H9 (cell line): ENCODE data around the gene AMN. TPM values are rescaled to one million over a fixed set of nuclear protein-coding genes. Genes with fewer than 3 reads are reported as not detected.

Source experiments
- DNase-seq: peaks from one replicate; pipeline ENCODE4 v3.0.0-alpha.2; 2017
- H2AFZ ChIP-seq: one replicate; pipeline ENCODE4 v1.6.1; 2013; ENCODE audit warnings: mild to moderate bottlenecking, low read length, control low read depth, moderate library complexity
- H2AK5ac ChIP-seq: 2 replicates; pipeline ENCODE4 v1.6.1; 2013; ENCODE audit warnings: low read length, control low read depth, mixed read lengths; ENCODE audit not compliant: insufficient read length
- H2BK120ac ChIP-seq: one replicate; pipeline ENCODE4 v1.6.1; 2013; ENCODE audit warnings: low read depth, mild to moderate bottlenecking, low read length, control low read depth, inconsistent platforms; ENCODE audit not compliant: poor library complexity, severe bottlenecking
- H2BK12ac ChIP-seq: 2 replicates; pipeline ENCODE4 v1.6.1; 2013; ENCODE audit warnings: low read length, control low read depth, mixed read lengths, low read depth; ENCODE audit not compliant: insufficient read length
- H2BK15ac ChIP-seq: 2 replicates; pipeline ENCODE4 v1.6.1; 2013; ENCODE audit warnings: low read depth, low read length, control low read depth
- H2BK20ac ChIP-seq: one replicate; pipeline ENCODE4 v1.6.1; 2013; ENCODE audit warnings: low read depth, mild to moderate bottlenecking, low read length, control low read depth, inconsistent platforms; ENCODE audit not compliant: poor library complexity, severe bottlenecking
- H2BK5ac ChIP-seq: 2 replicates; pipeline ENCODE4 v1.6.1; 2013; ENCODE audit warnings: low read length, control low read depth, mixed read lengths; ENCODE audit not compliant: insufficient read length
- H3K14ac ChIP-seq: 2 replicates; pipeline ENCODE4 v1.6.1; 2013; ENCODE audit warnings: low read length, control low read depth; ENCODE audit not compliant: insufficient read depth
- H3K18ac ChIP-seq: 2 replicates; pipeline ENCODE4 v1.6.1; 2013; ENCODE audit warnings: low read depth, mild to moderate bottlenecking, mixed read lengths, low read length, control low read depth; ENCODE audit not compliant: insufficient read length
- H3K23ac ChIP-seq: 2 replicates; pipeline ENCODE4 v1.6.1; 2013; ENCODE audit warnings: low read length, control low read depth, mixed read lengths, low read depth; ENCODE audit not compliant: insufficient read length
- H3K23me2 ChIP-seq: 2 replicates; pipeline ENCODE4 v1.6.1; 2013; ENCODE audit warnings: low read depth, mild to moderate bottlenecking, mixed read lengths, low read length, control low read depth; ENCODE audit not compliant: insufficient read length, poor library complexity, severe bottlenecking
- H3K27ac ChIP-seq: 2 replicates; pipeline ENCODE4 v1.5.1; 2013; ENCODE audit warnings: low read length, control low read depth, mixed read lengths, low read depth; ENCODE audit not compliant: insufficient read length
- H3K27me3 ChIP-seq: 2 replicates; pipeline ENCODE4 v1.6.1; 2013; ENCODE audit warnings: low read length, control low read depth, inconsistent platforms; ENCODE audit not compliant: insufficient read depth
- H3K4ac ChIP-seq: 2 replicates; pipeline ENCODE4 v1.6.1; 2013; ENCODE audit warnings: low read depth, mild to moderate bottlenecking, control low read depth, inconsistent platforms, low read length, moderate library complexity
- H3K4me1 ChIP-seq: 2 replicates; pipeline ENCODE4 v1.6.1; 2013; ENCODE audit warnings: low read length, control low read depth, inconsistent platforms; ENCODE audit not compliant: insufficient read depth
- H3K4me2 ChIP-seq: 2 replicates; pipeline ENCODE4 v1.6.1; 2013; ENCODE audit warnings: low read length, control low read depth, mixed read lengths; ENCODE audit not compliant: insufficient read length, insufficient read depth
- H3K56ac ChIP-seq: 2 replicates; pipeline ENCODE4 v1.6.1; 2013; ENCODE audit warnings: low read depth, mild to moderate bottlenecking, mixed read lengths, low read length, control low read depth; ENCODE audit not compliant: insufficient read length
- H3K79me1 ChIP-seq: 2 replicates; pipeline ENCODE4 v1.6.1; 2013; ENCODE audit warnings: low read depth, mild to moderate bottlenecking, moderate library complexity, low read length, control low read depth, inconsistent platforms; ENCODE audit not compliant: insufficient read depth, poor library complexity, severe bottlenecking
- H3K79me2 ChIP-seq: 2 replicates; pipeline ENCODE4 v1.6.1; 2013; ENCODE audit warnings: low read length, control low read depth, inconsistent platforms; ENCODE audit not compliant: insufficient read depth
- H3K9ac ChIP-seq: 2 replicates; pipeline ENCODE4 v1.6.1; 2013; ENCODE audit warnings: low read length, control low read depth, mixed read lengths; ENCODE audit not compliant: insufficient read length; ENCODE audit errors: extremely low read depth
- H3K9me3 ChIP-seq: one replicate; pipeline ENCODE4 v1.6.1; 2013; ENCODE audit warnings: low read depth, low read length, inconsistent platforms; ENCODE audit not compliant: control insufficient read depth
- H3T11ph ChIP-seq: one replicate; pipeline ENCODE4 v1.6.1; 2013; ENCODE audit warnings: mild to moderate bottlenecking, low read length, control low read depth, inconsistent platforms
- H4K20me1 ChIP-seq: one replicate; pipeline ENCODE4 v1.6.1; 2013; ENCODE audit not compliant: control insufficient read depth, insufficient read length, insufficient read depth
- H4K5ac ChIP-seq: 2 replicates; pipeline ENCODE4 v1.6.1; 2013; ENCODE audit warnings: low read depth, mild to moderate bottlenecking, mixed read lengths, low read length, control low read depth; ENCODE audit not compliant: insufficient read length
- H4K8ac ChIP-seq: replicated peaks from 2 replicates; pipeline ENCODE4 v1.6.1; 2013; ENCODE audit warnings: low read length, control low read depth, mixed read lengths, low read depth; ENCODE audit not compliant: insufficient read length
- H4K91ac ChIP-seq: 2 replicates; pipeline ENCODE4 v1.6.1; 2013; ENCODE audit warnings: low read depth, mild to moderate bottlenecking, moderate library complexity, mixed read lengths, low read length, control low read depth; ENCODE audit not compliant: insufficient read length
- H3K27ac Mint-ChIP-seq, 3 experiments: 2 replicates in 2 of 3; 3 replicates in 1 of 3; pipeline ENCODE4 v1.8.0; 2020 to 2021; ENCODE audit warnings: mixed read lengths in 3 of 3, mild to moderate bottlenecking in 1 of 3, moderate library complexity in 1 of 3
- H3K27me3 Mint-ChIP-seq: 2 replicates; pipeline ENCODE4 v1.8.0; 2021; ENCODE audit warnings: low read depth, mild to moderate bottlenecking, moderate library complexity, mixed read lengths
- H3K36me3 Mint-ChIP-seq, 3 experiments: 2 replicates in 2 of 3; 3 replicates in 1 of 3; pipeline ENCODE4 v1.8.0; 2020 to 2021; ENCODE audit warnings: low read depth in 3 of 3, mixed read lengths in 3 of 3; ENCODE audit not compliant: insufficient read depth in 1 of 3
- H3K4me1 Mint-ChIP-seq, 2 experiments: 2 replicates each; pipeline ENCODE4 v1.8.0; 2020; ENCODE audit warnings: mixed read lengths in 2 of 2
- H3K4me3 Mint-ChIP-seq, 2 experiments: 2 replicates in 1 of 2; 3 replicates in 1 of 2; pipeline ENCODE4 v1.8.0; 2020 to 2021; ENCODE audit warnings: mild to moderate bottlenecking in 2 of 2, mixed read lengths in 2 of 2, moderate library complexity in 1 of 2
- H3K9me3 Mint-ChIP-seq, 2 experiments: 2 replicates in 1 of 2; 3 replicates in 1 of 2; pipeline ENCODE4 v1.8.0; 2020; ENCODE audit warnings: mild to moderate bottlenecking in 2 of 2, mixed read lengths in 2 of 2, moderate library complexity in 1 of 2
- CTCF ChIP-seq: fragments of 200-600 bp; sonication (generic); conservative IDR thresholded peaks from 3 replicates; pipeline ENCODE4 v1.8.0; 2021; ENCODE audit warnings: antibody characterized with exemption, mild to moderate bottlenecking
- WGBS: extraction: QIAGEN DNeasy Blood & Tissue Kit; methylation state at CpG from one replicate; pipeline ENCODE4 v1.1.7; 2013; ENCODE audit warnings: missing lambda C conversion rate, low lambda C conversion rate, mixed read lengths; ENCODE audit not compliant: insufficient read length; ENCODE audit errors: extremely low coverage; 5-methylcytosine and 5-hydroxymethylcytosine counted together
- total RNA-seq: library from RNA; stranded (reverse); gene quantifications from 2 replicates; pipeline ENCODE4 v1.2.1, GENCODE V29; 2021

The AMN gene
- total RNA-seq, 1 experiment from 2014 or later: 1.9 TPM

GRCh38 chr14:102903248-102903888 is 19.1 kb upstream of the AMN start:
- no peak for DNase-seq

More at GRCh38 chr14:102903248-102903888, 19.1 kb upstream of the AMN start:
- Histone ChIP-seq H2BK120ac (no peak overlapping the region), H3K4me1 (no peaks in the 10 kb centered on the region), H3K27ac (no peak overlapping the region), H4K8ac (no peak overlapping the region), H3K4me2 (no peak overlapping the region), H3K79me1 (no peaks in the 10 kb centered on the region), H3K23ac (no peak overlapping the region), H3T11ph (no peak overlapping the region), H3K23me2 (no peaks in the 10 kb centered on the region), H3K27me3 (no peaks in the 10 kb centered on the region), H2BK5ac (no peak overlapping the region), H2BK20ac (no peak overlapping the region), H3K79me2 (no peaks in the 10 kb centered on the region), H3K14ac (no peak overlapping the region), H2BK12ac (no peak overlapping the region), H3K9ac (no peak overlapping the region), H4K91ac (no peak overlapping the region), H2AK5ac (no peak overlapping the region), H2BK15ac (no peak overlapping the region), H2AFZ (no peak overlapping the region), H3K56ac (no peak overlapping the region), H4K20me1 (no peaks in the 10 kb centered on the region), H3K9me3 (no peaks in the 10 kb centered on the region), H4K5ac (no peak overlapping the region), H3K4ac (no peak overlapping the region), H3K18ac (no peak overlapping the region)
- H3K4me1 Mint-ChIP-seq: peaks cover 2 to 4% of the 10 kb centered on the region in 2 experiments; a peak in 3 of 4 replicates
- H3K9me3 Mint-ChIP-seq: peaks cover 16 to 17% of the 10 kb centered on the region in 2 experiments
- no peak for TF ChIP-seq CTCF
- H3K27me3 Mint-ChIP-seq: no peaks in the 10 kb centered on the region; the same call in 1 of the 2 replicates
- peaks cover 25 to 40% (median 33%) of the 10 kb centered on the region in 3 experiments for H3K36me3 Mint-ChIP-seq
- H3K4me3 Mint-ChIP-seq: no peak overlapping the region
- H3K27ac Mint-ChIP-seq: peak overlapping the region in 2 of 3 experiments; percentile 53 to 90; a peak in 3 of 7 replicates
- no CpG with 5 or more reads among the region's 29 CpGs for WGBS
